HUES64 (cell line): Measurements from ENCODE around the gene UBE2G2.
"Not testable (repeated sequence)": the region's sequence is repeated elsewhere in the genome, so short reads cannot be mapped to it uniquely, and the experiment has no call there.

ENCODE experiments used
- H3K27ac ChIP-seq: 2 replicates; pipeline ENCODE4 v1.7.0; 2013; ENCODE audit warnings: low read depth, low read length, inconsistent platforms
- H3K27me3 ChIP-seq: 2 replicates; pipeline ENCODE4 v1.6.1; 2013; ENCODE audit warnings: mild to moderate bottlenecking, low read length; ENCODE audit not compliant: insufficient read depth
- H3K36me3 ChIP-seq: 2 replicates; pipeline ENCODE4 v1.6.1; 2013; ENCODE audit warnings: mild to moderate bottlenecking, low read length; ENCODE audit not compliant: insufficient read depth
- H3K4me1 ChIP-seq: 2 replicates; pipeline ENCODE4 v1.6.1; 2013; ENCODE audit warnings: mild to moderate bottlenecking, low read length, moderate library complexity; ENCODE audit not compliant: insufficient read depth
- H3K4me3 ChIP-seq: 2 replicates; pipeline ENCODE4 v1.5.1; 2013; ENCODE audit warnings: mild to moderate bottlenecking, low read length, moderate library complexity
- H3K9ac ChIP-seq: 2 replicates; pipeline ENCODE4 v1.6.1; 2013; ENCODE audit warnings: mild to moderate bottlenecking, low read depth, low read length
- H3K9me3 ChIP-seq: 2 replicates; pipeline ENCODE4 v1.6.1; 2013; ENCODE audit warnings: low read depth, low read length; ENCODE audit not compliant: insufficient read depth
- WGBS: fragments of 150-250, 120-280 bp; methylation state at CpG from one replicate; pipeline ENCODE4 v1.1.7; 2013; ENCODE audit warnings: missing lambda C conversion rate; 5-methylcytosine and 5-hydroxymethylcytosine counted together

UBE2G2 gene

GRCh38 chr21:44834951-44835646 is 33.5 kb upstream of the UBE2G2 start:
- H3K9ac ChIP-seq: no peak overlapping the region
- H3K9me3 ChIP-seq: no peaks in the 10 kb centered on the region; the same call in 1 of the 2 replicates
- H3K36me3 ChIP-seq: no peaks in the 10 kb centered on the region
- 92% methylated on average over 29 of the region's 29 CpGs for WGBS
- H3K4me3 ChIP-seq: no peak overlapping the region
- H3K27ac ChIP-seq: no peak overlapping the region
- no peaks in the 10 kb centered on the region for H3K27me3 ChIP-seq
- H3K4me1 ChIP-seq: no peaks in the 10 kb centered on the region

GRCh38 chr21:44834231-44834950 is 32.8 kb upstream of the UBE2G2 start:
- Histone ChIP-seq H3K36me3 (no peaks in the 10 kb centered on the region), H3K4me3 (no peak overlapping the region), H3K4me1 (no peaks in the 10 kb centered on the region), H3K27me3 (no peaks in the 10 kb centered on the region), H3K9me3 (peaks cover under 1% of the 10 kb centered on the region), H3K27ac (no peak overlapping the region), H3K9ac (no peak overlapping the region)
- 90% methylated on average over 26 of the region's 26 CpGs for WGBS

DNA sequence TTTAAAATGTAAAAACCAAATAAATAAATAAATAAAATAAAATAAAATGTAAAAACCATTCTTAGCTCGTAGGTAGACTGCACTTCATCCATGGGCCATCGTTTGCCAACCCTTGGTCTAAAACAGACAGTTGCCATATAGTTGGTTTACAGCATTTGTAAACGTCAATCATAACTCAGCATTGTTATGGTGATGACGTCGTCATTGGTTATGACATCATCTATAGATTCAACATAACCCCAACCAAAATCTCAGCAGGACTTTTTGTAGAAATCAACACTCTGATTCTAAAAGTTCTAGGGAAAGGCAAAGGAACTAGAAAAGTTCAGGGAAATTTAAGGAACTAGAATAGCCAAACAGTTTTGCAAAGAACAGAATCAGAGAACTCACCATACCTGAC is 32.0 kb upstream of the UBE2G2 start:
- 98% methylated on average over 5 of the region's 5 CpGs for WGBS
- H3K9ac ChIP-seq: no peak overlapping the region
- no peak overlapping the region for H3K27ac ChIP-seq
- no peaks in the 10 kb centered on the region for H3K36me3 ChIP-seq
- H3K4me3 ChIP-seq: no peak overlapping the region
- H3K27me3 ChIP-seq: no peaks in the 10 kb centered on the region
- H3K4me1 ChIP-seq: no peaks in the 10 kb centered on the region
- peaks cover 8% of the 10 kb centered on the region for H3K9me3 ChIP-seq

- 94% methylated on average over 23 of the region's 23 CpGs for WGBS
- peaks cover 17% of the 10 kb centered on the region for H3K9me3 ChIP-seq
- not testable (repeated sequence) for H3K36me3 ChIP-seq, H3K27ac ChIP-seq, H3K9ac ChIP-seq, H3K27me3 ChIP-seq, H3K4me1 ChIP-seq, H3K4me3 ChIP-seq
Observed at GRCh38 chr21:44832516-44833255, 31.1 kb upstream of the UBE2G2 start.

DNA sequence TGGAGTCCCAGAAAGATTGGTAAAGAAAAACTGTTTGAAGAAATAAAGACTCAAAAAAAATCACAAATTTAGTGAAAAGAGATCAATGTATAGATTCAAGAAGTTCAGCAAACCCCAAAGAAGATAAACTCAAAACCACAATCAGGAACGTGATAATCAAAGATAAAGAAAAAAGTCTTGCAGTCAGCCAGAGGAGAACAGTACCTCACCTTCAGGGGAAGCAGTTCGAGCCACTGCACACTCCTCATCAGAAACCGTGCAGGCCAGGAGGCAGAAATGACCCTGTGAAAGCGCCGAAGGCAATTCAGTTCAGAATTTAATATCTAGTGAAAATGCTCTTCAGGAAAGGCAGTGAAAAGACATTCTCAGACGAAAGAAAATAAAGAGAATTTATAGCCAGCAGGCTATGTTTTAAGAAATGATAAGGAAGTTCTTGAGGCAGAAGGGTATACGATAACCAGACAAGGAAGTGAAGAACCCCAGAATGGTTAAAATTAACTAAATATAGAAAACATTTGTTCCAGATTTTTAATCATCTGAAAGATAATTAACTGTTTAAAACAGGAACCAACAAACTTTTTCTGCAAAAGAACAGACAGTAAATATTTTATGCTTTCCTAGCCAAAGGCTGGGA is 29.7 kb upstream of the UBE2G2 start:
- Histone ChIP-seq H3K27me3 (no peaks in the 10 kb centered on the region), H3K4me1 (no peaks in the 10 kb centered on the region), H3K36me3 (no peaks in the 10 kb centered on the region), H3K4me3 (no peak overlapping the region), H3K9ac (no peak overlapping the region), H3K27ac (no peak overlapping the region), H3K9me3 (peaks cover 24% of the 10 kb centered on the region)
- WGBS: 90% methylated on average over 7 of the region's 7 CpGs

DNA sequence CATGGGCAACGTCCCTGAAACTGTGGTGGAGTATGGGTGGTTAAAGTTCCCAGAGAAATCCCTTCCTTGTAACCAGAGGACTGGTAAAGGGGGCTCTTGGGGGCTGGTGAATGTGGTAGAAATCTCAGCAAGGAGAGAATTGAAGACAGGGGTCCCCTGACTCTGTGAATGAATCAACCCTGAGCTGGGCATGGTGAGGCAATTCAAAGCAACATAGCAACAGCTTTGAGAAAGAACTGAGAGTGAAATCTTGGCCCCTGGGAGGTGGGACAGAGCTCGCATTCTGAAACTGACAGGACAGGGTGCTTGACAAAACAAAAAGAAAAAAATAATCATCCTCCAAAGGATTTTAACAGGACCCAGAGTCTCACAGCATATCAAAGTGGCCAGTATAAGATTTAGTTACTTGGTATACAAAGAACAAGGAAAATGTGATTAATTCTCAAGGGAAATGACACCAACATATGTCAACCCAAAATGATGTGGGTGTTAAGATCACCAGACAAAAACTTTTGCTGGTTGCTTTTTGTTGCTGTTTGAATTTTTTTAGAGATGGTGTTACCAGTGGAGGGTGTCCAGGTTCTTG is 28.0 kb upstream of the UBE2G2 start:
- Histone ChIP-seq H3K27me3 (no peaks in the 10 kb centered on the region), H3K27ac (no peak overlapping the region), H3K9ac (no peak overlapping the region), H3K9me3 (peaks cover 27% of the 10 kb centered on the region), H3K36me3 (no peaks in the 10 kb centered on the region), H3K4me3 (no peak overlapping the region), H3K4me1 (no peaks in the 10 kb centered on the region)
- WGBS: 81% methylated on average over 2 of the region's 2 CpGs

DNA sequence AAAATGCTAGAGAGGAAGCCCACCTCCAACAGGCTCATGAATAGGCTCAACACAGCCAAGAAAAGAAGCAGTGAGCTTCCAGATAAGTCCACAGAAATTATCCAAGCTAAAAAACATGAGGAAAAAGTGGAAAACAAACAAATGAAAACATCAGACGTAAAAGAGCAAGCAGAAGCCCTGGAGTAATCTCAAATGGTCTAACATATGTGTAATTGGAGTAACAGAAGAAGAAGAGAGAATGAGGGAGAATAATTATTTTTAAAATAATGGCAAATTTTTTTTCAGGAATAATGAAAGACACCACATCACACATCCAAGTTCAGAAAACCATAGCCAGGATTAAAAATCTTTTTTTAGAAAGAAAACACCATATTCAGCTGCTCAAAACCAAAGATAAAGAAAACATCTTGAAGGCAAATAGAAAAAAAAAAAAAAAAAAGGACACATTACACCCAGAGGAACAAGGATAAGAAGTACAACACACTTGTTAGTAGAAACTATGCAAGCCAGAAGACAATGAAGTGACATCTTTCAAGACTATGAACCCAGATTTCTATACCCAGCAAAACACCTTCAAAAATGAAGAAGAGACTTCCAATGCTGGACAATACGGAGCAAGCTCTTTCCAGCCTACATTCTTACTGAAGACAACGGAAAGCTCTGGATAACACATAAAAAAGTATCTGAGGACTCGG is 26.9 kb upstream of the UBE2G2 start:
- H3K27ac ChIP-seq: no peak overlapping the region
- H3K9me3 ChIP-seq: peaks cover 31% of the 10 kb centered on the region
- H3K36me3 ChIP-seq: no peaks in the 10 kb centered on the region
- 90% methylated on average over 4 of the region's 4 CpGs for WGBS
- H3K27me3 ChIP-seq: no peaks in the 10 kb centered on the region
- no peak overlapping the region for H3K4me3 ChIP-seq
- H3K9ac ChIP-seq: no peak overlapping the region
- H3K4me1 ChIP-seq: no peaks in the 10 kb centered on the region

GRCh38 chr21:44823179-44823660 is 21.6 kb upstream of the UBE2G2 start:
- Histone ChIP-seq H3K27ac (no peak overlapping the region), H3K9me3 (peaks cover 49% of the 10 kb centered on the region), H3K36me3 (no peaks in the 10 kb centered on the region), H3K4me1 (no peaks in the 10 kb centered on the region), H3K27me3 (peaks cover 5% of the 10 kb centered on the region; the same call in 1 of the 2 replicates), H3K4me3 (no peak overlapping the region), H3K9ac (no peak overlapping the region)
- 86% methylated on average over 1 of the region's 1 CpG for WGBS

GRCh38 chr21:44822484-44823178 is 21.0 kb upstream of the UBE2G2 start:
- Histone ChIP-seq H3K27ac (no peak overlapping the region), H3K4me3 (no peak overlapping the region), H3K9me3 (peaks cover 43% of the 10 kb centered on the region), H3K36me3 (no peaks in the 10 kb centered on the region), H3K9ac (no peak overlapping the region), H3K4me1 (no peaks in the 10 kb centered on the region), H3K27me3 (peaks cover 5% of the 10 kb centered on the region; the same call in 1 of the 2 replicates)
- 69% methylated on average over 4 of the region's 5 CpGs for WGBS

GRCh38 chr21:44820851-44821250 is 19.2 kb upstream of the UBE2G2 start:
- no peaks in the 10 kb centered on the region for H3K36me3 ChIP-seq
- H3K4me3 ChIP-seq: no peak overlapping the region
- WGBS: 92% methylated on average over 3 of the region's 3 CpGs
- H3K9ac ChIP-seq: no peak overlapping the region
- no peak overlapping the region for H3K27ac ChIP-seq
- H3K9me3 ChIP-seq: peaks cover 35% of the 10 kb centered on the region
- no peaks in the 10 kb centered on the region for H3K4me1 ChIP-seq
- H3K27me3 ChIP-seq: peaks cover 5% of the 10 kb centered on the region; the same call in 1 of the 2 replicates
